GM18520 (cell line): ENCODE data around the gene UQCRHL.
A peak's percentile ranks its signal among the peaks of the same experiment; 100 is the strongest.
"Not testable (repeated sequence)": the region's sequence is repeated elsewhere in the genome, so short reads cannot be mapped to it uniquely, and the experiment has no call there.

Experiments
- ATAC-seq: cut with Tn5 transposase; IDR thresholded peaks from one replicate; pipeline ENCODE4 v1.9.1; 2021; ENCODE audit not compliant: unreplicated experiment

The UQCRHL gene

DNA sequence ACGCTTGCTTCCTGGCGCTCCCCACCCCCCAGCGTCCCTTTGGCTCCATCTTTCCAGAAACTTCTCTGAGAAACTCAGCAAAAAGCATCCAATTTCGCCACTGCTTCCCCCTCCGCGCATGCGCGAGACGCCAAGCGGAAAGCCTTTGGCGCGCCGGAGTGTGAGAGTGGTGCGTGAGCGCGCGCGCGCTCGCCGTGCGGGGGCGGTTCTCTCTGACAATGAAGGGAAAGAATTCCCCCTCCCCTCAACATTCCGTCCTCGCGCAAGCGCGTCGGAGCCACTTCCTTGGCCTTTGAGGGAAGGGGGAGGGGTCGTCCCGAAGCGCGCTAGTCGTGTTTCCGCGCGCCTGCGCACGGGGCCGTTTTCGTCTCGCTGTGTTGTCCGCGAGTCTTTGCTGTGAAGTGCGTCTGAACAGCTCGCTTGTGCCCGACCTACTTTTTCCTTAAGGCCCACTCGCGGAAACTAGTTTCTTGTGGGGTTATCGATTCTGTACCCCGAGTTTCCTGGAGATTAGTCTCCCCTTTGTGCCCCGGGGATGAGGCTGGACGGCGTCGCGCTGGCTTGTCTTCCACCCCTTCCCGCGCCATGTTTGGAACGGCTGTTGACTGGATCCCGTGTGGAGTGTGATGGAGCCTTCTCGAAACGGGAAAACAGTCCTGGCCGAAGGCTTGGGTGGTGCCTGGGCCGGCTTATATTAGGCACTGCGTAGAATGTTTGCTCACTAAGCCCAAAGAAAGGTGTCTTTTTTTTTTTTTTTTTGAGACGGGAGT lies 28.5 kb upstream of the UQCRHL start:
- peak; percentile 37 for ATAC-seq

DNA sequence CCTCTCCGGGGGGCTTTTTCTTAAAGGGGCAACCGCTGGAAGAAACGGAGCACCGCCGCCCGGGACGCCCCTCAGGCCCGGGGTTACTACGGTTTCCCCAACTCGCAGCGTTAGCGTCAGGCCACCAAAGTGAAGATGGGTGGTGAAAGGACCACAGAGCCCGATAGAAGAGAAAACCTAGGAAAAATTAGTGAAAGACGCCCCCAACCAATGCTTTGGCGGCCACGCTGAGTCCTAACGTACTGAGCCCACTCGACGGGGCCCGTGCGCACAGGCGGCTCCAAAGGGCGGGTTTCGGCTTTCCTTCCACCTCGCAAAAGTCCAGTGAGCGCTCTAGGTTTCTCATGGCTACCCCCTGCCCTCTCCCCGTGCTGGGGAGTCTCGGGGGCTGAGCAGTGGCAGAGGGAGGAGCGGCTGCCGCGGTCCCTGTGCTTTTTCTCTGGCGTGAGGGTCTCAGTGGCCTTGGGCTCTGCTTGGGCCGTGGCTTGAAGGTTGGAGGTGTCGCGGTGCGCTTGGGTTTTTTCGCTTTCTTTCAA lies 27.8 kb upstream of the UQCRHL start:
- ATAC-seq = no peak

DNA sequence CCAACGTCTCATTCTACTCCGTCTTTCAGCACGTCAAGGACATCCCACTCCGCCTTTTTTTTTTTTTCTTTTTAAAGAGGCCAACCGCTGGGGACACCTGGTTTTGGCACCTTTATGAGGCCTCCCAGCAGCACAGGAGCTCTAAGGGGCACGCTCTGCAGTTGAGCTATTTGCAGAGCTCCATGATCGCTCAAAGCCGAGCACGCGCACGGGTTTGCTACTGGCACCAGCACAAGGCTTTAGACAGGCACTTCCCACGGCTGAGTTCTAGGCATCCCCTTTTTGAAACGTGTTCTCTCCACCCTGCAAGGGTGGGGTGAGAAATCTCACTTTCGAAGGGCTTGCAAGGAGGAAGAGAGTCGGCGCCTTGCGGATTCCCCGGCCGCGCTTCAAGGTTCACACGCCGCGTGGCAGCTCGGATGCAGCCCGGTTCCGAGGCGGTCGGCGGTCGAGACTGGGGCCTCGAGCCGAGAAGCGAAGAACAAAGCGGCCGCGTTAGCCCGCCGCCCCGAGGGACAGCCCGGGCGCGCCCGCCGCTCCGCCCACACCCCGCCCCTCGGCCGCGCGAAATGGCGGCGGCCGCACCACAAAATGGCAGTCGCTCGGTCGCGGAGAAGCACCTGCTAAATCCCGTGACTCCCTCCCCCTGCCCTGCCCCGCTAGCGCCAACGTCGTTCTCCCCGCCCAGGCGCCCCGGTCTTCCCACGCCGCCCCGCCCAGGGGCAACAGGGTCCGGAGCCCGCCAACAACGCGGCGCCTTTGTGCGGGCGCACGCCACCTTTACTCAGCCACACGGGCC lies 27.2 kb upstream of the UQCRHL start:
- peak; percentile 35 for ATAC-seq

DNA sequence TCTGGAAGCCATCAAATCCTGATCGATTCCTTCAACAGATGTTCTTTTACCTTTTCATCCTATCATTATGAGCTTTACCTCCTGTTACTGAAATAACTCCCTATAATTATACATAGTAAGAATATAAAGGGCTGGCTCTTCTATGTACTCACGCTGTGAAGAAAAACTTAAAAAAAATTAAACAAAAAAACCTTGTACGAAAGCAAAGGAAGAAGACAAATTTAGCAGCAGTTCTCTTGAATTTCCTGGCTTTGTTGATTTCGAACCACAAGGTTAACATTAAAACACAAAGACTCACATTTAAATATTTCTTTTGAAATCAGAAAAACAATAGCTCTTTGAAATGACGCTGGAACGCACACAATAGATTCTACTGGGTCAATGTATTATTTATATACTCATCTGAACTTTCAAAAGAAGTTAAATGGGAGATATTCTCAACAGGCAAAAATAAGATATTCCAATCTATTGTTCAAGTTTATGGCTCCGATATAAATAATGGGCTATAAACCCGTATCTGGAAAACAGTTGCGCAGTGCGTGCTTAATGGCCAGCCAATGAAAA lies 26.5 kb upstream of the UQCRHL start:
- no peak for ATAC-seq

DNA sequence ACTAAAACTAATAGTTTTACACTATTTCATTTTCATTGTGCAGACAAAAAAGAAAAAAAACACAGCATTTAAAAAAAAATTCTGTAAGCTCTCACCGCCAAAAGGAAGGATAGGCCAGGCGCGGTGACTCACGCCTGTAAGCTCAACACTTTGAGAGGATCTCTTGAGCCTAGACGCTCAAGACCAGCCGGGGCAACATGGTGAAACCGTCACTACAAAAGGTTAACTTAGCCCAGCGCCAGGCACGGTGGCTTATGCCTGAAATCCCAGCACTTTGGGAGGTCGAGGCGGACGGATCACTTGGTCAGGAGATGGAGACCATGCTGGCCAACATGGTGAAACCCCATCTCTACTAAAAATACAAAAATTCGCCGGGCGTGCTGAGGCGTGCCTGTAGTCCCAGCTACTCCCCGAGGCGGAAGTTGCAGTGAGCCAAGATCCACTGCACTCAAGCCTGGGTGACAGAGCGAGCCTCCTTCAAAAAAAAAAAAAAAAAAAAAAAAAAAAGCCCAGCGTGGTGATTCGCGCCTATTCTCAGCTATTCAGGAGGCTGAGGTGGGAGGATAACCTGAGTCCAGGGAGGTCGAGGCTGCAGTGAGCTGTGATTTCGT lies 25.7 kb upstream of the UQCRHL start:
- ATAC-seq = no peak

DNA sequence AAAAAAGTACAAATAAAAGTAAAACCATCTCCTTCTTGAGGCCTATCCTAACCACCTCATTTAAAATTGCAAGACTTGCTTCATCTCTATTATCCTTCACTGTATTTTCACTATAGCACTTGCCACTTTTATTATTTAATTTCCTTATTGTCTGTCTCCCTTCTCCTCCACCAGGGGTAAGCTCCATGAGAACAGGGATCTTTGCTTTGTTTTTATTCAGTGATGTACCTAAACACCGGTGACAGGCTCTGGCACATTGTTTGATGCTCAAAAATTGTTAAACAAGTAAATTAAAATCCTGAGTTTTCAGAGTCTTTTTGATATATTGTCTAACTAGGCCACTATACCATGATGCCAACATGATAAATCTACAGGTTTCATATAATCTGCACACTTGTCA lies 22.8 kb upstream of the UQCRHL start:
- ATAC-seq = no peak

DNA sequence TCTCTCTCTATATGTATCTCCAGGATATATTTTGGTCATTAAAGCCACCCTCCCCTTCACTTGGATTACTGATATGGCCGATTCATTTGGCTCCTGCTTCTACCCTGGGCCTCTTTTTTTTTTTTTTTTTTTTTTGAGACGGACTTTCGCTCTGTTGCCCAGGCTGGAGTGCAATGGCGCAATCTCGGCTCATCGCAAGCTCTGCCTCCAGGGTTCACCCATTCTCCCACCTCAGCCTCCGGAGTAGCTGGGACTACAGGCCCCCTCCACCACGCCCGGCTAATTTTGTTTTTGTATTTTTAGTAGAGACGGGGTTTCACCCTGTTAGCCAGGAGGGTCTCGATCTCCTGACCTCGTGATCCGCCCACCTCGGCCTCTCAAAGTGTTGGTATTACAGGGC lies 21.5 kb upstream of the UQCRHL start:
- not testable (repeated sequence) for ATAC-seq

DNA sequence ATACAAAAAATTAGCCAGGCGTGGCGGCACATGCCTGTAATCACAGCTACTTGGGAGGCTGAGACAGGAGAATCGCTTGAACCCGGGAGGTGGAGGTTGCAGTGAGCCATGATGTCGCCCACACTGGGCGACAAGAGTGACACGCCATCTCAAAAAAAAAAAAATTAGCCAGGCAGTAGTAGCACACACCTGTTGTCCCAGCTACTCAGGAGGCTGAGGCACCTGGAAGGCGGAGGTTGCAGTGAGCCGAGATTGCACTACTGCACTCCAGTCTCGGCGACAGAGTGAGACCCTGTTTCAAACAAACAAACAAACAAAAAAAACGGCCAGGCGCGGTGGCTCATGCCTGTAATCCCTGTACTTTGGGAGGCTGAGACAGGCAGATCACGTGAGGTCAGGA lies 20.1 kb upstream of the UQCRHL start:
- ATAC-seq = not testable (repeated sequence)

DNA sequence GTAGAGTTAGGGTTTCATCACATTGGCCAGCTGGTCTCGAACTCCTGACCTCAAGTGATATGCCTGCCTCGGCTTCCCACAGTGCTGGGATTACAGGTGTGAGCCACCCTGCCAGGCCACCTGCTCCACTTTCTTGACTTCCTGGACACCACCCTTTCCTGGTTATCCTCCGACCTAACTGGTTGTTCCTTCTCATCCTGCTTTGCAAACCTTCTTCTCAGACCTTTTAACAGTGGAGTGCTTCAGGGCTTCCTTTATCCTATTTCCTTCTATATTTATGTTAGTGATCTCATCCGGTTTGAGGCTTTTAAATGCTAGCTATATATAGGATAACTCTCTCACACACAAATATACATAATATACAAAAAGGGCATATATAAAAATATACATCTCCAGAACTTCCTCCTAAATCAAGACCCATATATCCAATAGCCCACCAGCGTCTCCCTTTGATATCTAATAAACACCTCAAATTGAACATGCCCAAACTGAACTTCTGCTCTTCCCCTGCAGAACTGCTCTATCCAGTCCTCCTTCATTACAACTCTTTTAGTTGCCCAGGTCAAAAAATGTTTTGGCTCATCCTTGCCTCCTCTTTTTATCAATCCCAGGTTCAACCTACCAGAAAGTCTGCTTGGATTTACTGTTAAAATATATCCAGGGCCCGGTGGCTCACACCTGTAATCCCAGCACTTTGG lies 19.5 kb upstream of the UQCRHL start:
- ATAC-seq = no peak

DNA sequence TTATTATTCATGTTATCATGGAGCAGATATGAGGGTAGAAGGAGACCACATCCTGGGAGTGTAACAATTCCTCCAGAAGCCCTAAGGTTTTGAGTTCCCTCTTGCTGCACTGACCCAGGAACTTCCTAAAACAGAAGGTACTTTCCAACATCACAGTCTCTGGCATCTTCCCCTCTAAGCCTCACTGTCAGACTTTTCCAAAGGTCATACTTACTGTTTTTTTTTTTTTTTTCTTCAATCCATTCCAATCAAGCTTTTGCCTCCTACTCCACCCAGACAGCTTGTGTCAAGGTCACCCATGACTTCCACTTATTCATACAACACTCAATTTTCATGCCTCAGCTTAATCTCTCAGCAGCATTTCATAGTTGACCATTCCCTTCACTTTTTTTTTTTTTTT lies 18.4 kb upstream of the UQCRHL start:
- no peak for ATAC-seq

DNA sequence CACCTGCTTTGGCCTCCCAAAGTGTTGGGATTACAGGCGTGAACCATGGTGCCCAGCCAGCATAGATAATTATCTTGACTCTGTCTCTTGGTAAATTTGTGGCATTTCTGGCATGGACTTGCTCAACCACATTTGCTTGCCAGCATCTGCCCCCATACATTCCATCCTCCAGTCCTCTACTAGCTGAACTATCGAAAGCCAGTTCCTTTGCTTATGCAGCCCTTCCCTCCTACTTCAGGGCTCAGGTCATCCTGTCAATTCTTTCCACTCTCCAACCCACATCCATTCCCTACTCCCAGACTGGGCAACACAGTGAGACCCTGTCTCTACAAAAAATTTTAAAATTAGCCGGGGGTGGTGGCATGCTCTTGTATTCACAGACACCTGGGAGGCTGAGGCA lies 13.0 kb upstream of the UQCRHL start:
- no peak for ATAC-seq

DNA sequence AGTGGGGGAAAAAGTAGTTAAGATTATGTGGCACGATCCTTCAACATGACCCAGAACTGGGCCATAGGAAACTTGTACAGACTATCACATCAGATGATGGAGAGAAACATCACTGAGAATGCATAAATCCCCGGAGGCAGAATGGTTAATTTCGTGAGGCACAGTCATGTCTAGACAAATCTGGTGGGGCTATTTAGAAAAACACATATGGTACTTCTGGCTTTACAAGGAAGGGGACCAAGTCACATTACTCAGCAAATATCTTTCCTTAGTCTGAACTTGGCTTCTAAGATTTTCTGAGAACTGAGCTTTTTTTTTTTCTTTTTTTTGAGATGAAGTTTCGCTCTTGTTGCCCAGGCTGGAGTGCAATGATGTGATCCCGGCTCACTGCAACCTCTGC lies 9.2 kb upstream of the UQCRHL start:
- ATAC-seq = no peak

DNA sequence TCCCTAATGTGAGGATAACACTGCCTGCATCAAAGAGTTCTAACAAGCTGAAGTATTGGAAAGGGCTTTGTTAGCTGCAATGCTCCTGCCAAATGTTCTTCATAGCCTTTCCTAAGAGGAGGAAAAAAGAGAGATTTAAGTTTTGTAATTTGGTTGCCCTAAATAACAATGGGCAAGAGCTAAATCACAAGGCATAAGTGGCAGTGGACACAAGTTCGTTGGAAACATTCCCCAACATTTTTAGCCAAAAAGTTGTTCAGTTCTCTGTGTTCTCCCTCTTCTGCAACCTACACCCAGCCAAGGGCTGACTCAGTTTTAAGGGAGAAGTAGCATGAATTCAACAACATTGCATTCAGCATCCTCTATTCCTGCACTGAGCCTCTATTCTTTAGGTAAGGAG lies 2.6 kb upstream of the UQCRHL start:
- ATAC-seq = no peak

DNA sequence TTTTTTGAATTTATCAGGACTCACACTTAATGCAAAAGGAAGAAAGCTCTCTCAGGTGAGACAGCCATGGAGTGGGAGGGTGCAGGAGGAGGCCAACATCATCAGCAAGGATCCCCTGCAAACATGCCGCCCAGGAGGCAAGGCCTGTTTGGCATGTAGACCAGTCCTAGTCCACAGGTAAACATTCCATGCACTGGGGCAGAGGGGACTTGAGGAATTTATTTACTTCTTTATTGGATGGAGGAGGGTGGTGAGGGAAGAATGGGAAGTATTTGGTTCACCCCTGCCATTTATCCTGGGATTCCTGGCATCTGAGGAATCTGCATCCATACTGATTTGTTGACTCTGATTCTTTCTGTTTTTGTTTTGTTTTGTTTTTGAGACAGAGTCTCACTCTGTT lies 1.5 kb upstream of the UQCRHL start:
- no peak for ATAC-seq

DNA sequence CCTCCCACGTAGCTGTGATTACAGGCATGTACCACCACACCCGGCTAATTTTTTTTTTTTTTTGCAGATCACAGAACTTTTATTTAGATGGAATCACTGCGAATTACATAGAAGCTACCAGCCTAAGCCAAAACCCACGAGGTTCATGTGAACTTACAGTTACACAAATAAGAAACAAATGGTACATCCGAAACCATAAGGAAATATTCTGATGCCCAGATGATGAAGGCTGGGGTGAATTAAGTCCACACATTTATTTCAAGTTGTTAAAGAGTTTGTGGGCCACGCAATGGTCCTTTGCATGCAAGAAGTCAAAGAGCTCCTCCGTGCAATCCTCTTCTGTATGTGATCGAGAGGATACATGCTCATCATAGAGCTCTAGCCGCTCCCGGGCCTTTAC lies 328 bp downstream of the UQCRHL start:
- ATAC-seq = no peak

DNA sequence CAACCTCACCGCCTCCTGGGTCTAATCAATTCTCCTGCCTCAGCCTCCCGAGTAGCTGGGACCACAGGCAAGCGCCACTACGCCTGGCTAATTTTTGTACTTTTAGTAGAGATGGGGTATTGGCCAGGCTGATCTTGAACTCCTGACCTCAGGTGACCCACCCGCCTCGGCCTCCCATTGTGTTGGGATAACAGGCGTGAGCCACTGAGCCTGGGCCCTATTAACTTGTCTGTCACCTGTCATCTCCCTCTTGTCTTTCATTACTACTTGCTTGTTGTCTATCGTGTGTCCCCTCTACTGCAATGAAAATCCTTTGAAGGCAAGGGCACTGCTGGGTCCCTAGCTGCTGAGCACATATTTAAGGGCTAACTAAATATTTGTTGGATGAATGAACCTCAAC lies 3.4 kb downstream of the UQCRHL start:
- no peak for ATAC-seq

DNA sequence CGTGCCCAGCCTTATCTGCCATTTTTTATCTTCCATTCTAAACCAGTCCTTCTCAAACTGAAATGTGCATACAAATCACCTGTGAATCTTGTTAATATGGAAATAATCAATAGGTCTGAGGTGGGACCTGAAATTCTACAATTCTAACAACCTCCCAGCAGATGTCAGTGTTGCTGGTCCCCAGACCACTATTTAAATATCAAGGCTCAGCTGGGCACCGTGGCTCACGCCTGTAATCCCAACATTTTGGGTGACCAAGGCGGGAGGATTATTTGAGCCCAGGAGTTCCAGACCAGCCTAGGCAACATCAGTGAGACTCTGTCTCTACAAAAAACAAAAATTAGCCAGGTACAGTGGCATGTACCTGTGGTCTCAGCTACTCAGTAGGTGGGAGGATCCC lies 4.1 kb downstream of the UQCRHL start:
- no peak for ATAC-seq

DNA sequence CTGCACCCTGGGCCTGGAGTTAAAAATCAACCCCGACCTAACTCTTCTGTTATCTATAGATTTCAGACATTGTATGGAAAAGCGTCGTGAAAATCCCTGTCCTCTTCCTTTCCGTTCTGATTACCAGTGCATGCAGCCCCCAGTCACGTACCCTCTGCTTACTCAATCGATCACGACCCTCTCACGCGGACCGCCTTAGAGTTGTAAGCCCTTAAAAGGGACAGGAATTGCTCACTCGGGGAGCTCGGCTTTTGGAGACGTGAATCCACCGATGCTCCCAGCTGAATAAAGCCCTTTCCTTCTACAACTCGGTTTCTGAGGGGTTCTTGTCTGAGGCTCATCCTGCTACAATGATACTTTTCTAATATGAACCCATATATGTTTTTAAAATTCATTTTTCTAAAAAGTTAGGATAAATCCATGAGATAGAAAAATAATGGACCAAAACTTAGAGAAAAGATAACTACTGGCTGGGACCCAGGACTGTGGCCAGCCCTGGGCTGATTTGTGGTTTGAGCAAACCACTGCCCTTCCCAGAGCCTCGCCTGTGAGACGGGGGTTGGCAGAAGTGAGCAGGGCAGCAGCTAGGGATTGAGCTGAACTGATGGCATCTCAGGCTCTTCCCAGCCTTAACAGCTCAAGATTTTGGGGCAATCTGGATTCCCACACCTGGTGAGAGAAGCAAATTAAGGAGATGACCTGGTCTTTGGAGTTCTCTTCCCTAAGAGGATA lies 5.0 kb downstream of the UQCRHL start:
- ATAC-seq = no peak

DNA sequence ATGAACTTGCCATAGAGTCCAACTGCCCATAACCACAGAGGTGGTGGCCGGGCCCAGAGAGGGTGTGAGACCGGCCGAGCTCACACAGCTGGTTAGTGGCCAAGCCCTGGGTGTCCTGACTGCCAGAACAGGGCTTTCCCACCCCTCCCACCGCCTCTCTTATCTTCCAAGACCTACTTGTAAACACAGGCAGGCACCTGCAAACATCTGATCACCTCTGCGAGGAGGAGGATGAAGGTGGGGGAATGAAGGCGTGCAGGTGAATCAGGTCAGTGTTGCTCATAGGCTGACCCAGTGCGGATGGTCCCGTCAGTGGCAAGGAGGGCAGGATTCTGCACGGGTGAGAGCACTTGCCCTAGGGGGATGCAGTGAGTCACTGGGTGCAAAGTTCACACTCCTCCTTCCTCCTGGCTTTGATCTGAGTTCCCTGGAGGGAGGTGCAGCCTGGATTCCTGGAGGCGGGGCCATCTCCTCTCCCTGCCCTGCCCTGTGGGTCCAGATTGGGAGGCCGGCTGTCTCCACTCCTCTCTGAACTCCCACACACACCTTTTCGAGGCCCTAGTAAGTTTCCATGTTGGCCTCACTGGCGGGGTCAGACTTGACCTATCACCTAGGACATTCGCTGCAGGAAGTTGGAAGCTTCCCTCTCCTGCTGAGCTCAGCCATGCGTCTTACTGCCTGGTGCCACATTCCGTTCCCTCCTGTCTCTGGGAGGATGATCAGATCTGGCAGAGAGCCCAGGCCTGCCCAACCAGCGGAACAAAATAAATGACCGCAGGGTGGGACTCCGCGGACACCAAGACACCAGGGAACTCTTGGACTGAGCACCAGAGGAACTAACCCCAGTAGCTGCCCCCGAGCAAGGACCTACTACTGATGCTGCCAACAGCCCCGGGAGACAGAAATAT lies 7.3 kb downstream of the UQCRHL start:
- no peak for ATAC-seq
